ENCODE measurements around the gene SLMAP.
"Not testable (repeated sequence)": the region's sequence is repeated elsewhere in the genome, so short reads cannot be mapped to it uniquely, and the experiment has no call there.

The SLMAP gene

GRCh38 chr3:57872606-57873005, 116.5 kb downstream of the SLMAP start:
- Histone ChIP-seq H3K36me3 (ENCODE audit: control insufficient read depth, insufficient read depth, low read length) (no peaks in the 10 kb centered on the region), H3K27ac (no peak overlapping the region), H3K4me2 (ENCODE audit: low read length) (no peak overlapping the region), H3K4me3 (ENCODE audit: low read depth, low read length) (no peak overlapping the region), H2AFZ (no peak overlapping the region), H3K27me3 (ENCODE audit: control insufficient read depth, insufficient read depth, low read length) (no peaks in the 10 kb centered on the region), H3K9ac (no peak overlapping the region), H3K9me3 (ENCODE audit: control insufficient read depth, low read length) (no peaks in the 10 kb centered on the region), H3K79me2 (no peaks in the 10 kb centered on the region), H3K4me1 (no peaks in the 10 kb centered on the region)
- TF ChIP-seq CTCF (IDR thresholded peaks at IDR 0.05), result no peak

- Histone ChIP-seq H3K9me3 (ENCODE audit: control insufficient read depth, low read length) (no peaks in the 10 kb centered on the region), H3K4me2 (ENCODE audit: low read length) (no peak overlapping the region), H3K27me3 (ENCODE audit: control insufficient read depth, insufficient read depth, low read length) (no peaks in the 10 kb centered on the region), H3K36me3 (ENCODE audit: control insufficient read depth, insufficient read depth, low read length) (no peaks in the 10 kb centered on the region), H3K79me2 (no peaks in the 10 kb centered on the region), H3K9ac (no peak overlapping the region), H2AFZ (no peak overlapping the region), H3K4me3 (ENCODE audit: low read depth, low read length) (no peak overlapping the region), H3K4me1 (no peaks in the 10 kb centered on the region), H3K27ac (no peak overlapping the region)
- TF ChIP-seq CTCF (IDR thresholded peaks at IDR 0.05), result no peak
These were observed 120.5 kb downstream of the SLMAP start for GRCh38 chr3:57876632-57877031.

GRCh38 chr3:57877116-57877515, 121.0 kb downstream of the SLMAP start:
- no peaks in the 10 kb centered on the region for H3K4me1 ChIP-seq
- no peak overlapping the region for H3K9ac ChIP-seq
- no peaks in the 10 kb centered on the region for H3K9me3 ChIP-seq (ENCODE audit: control insufficient read depth, low read length)
- no peak overlapping the region for H2AFZ ChIP-seq
- no peak for TF ChIP-seq CTCF (IDR thresholded peaks at IDR 0.05)
- no peak overlapping the region for H3K27ac ChIP-seq
- no peak overlapping the region for H3K4me2 ChIP-seq (ENCODE audit: low read length)
- H3K36me3 ChIP-seq (ENCODE audit: control insufficient read depth, insufficient read depth, low read length), result no peaks in the 10 kb centered on the region
- no peak overlapping the region for H3K4me3 ChIP-seq (ENCODE audit: low read depth, low read length)
- no peaks in the 10 kb centered on the region for H3K27me3 ChIP-seq (ENCODE audit: control insufficient read depth, insufficient read depth, low read length)
- no peaks in the 10 kb centered on the region for H3K79me2 ChIP-seq

- not testable (repeated sequence) for H3K4me2 ChIP-seq (ENCODE audit: low read length); H2AFZ ChIP-seq; H3K27ac ChIP-seq; H3K4me3 ChIP-seq (ENCODE audit: low read depth, low read length); H3K9ac ChIP-seq; H3K36me3 ChIP-seq (ENCODE audit: control insufficient read depth, insufficient read depth, low read length); H3K27me3 ChIP-seq (ENCODE audit: control insufficient read depth, insufficient read depth, low read length); H3K4me1 ChIP-seq; H3K79me2 ChIP-seq; H3K9me3 ChIP-seq (ENCODE audit: control insufficient read depth, low read length)
These were observed 128.3 kb downstream of the SLMAP start for GRCh38 chr3:57884436-57884835.

- no peaks in the 10 kb centered on the region for H3K9me3 ChIP-seq (ENCODE audit: control insufficient read depth, low read length)
- no peaks in the 10 kb centered on the region for H3K79me2 ChIP-seq
- H3K4me1 ChIP-seq, result no peaks in the 10 kb centered on the region
- peak overlapping the region; percentile 25 for H3K27ac ChIP-seq
- no peak overlapping the region for H2AFZ ChIP-seq
- no peak for TF ChIP-seq CTCF (IDR thresholded peaks at IDR 0.05)
- no peaks in the 10 kb centered on the region for H3K27me3 ChIP-seq (ENCODE audit: control insufficient read depth, insufficient read depth, low read length)
- H3K9ac ChIP-seq, result no peak overlapping the region
- H3K4me3 ChIP-seq (ENCODE audit: low read depth, low read length), result no peak overlapping the region
- no peaks in the 10 kb centered on the region for H3K36me3 ChIP-seq (ENCODE audit: control insufficient read depth, insufficient read depth, low read length)
- H3K4me2 ChIP-seq (ENCODE audit: low read length), result peak overlapping the region; percentile 2
These were observed 133.7 kb downstream of the SLMAP start for GRCh38 chr3:57889807-57890206.
